B cell (primary cell): ENCODE data around the gene DDX39B. TPM values are rescaled to one million over a fixed set of nuclear protein-coding genes. Genes with fewer than 3 reads are reported as not detected.
A peak's percentile ranks its signal among the peaks of the same experiment; 100 is the strongest.

ENCODE experiments used
- ATAC-seq: fragments of 200-7000 bp; cut with Tn5 transposase; one replicate; pipeline ENCODE4 v1.10.0; 2021; ENCODE audit warnings: low read depth, mild to moderate bottlenecking, moderate number of reproducible peaks, moderate library complexity
- CTCF ChIA-PET: fragments of 350-600 bp; sonication (Branson Sonifier 250); formaldehyde crosslinking; loops from one replicate; lab custom pipeline; 2021; ENCODE audit warnings: antibody characterized with exemption, inconsistent platforms; lab: Charles Lee
- POLR2A ChIA-PET: fragments of 350-600 bp; sonication (Branson Sonifier 250); formaldehyde crosslinking; loops from one replicate; lab custom pipeline; 2021; ENCODE audit warnings: antibody characterized with exemption; lab: Charles Lee
- DNase-seq: peaks from one replicate; pipeline ENCODE4 v3.0.0; 2013
- H2AFZ ChIP-seq: 2 replicates; pipeline ENCODE4 v1.6.1; 2012; ENCODE audit warnings: mild to moderate bottlenecking, low read depth, low read length; ENCODE audit not compliant: insufficient read depth, poor library complexity, severe bottlenecking
- H3K27ac ChIP-seq, 2 donors: 1 replicate in 1 of 2; 2 replicates in 1 of 2; pipeline ENCODE4 v1.5.1; 2012 to 2013; ENCODE audit warnings: low read length in 2 of 2, mild to moderate bottlenecking in 2 of 2, moderate library complexity in 1 of 2
- H3K27me3 ChIP-seq, 4 experiments: fragments of 200-600 bp in 1 of 4; sonication (generic) in 1 of 4; replicated peaks in 1 of 4; 1 replicate in 2 of 4; 2 replicates in 2 of 4; pipeline versions ENCODE4 v1.6.1 to v1.7.0; 2013 to 2016; ENCODE audit warnings: low read length in 3 of 4, mild to moderate bottlenecking in 2 of 4, mixed read lengths in 1 of 4, moderate library complexity in 1 of 4; ENCODE audit not compliant: insufficient read depth in 4 of 4, control insufficient read depth in 3 of 4; ENCODE audit errors: control extremely low read depth in 1 of 4
- H3K36me3 ChIP-seq, 2 experiments: replicated peaks in 1 of 2; 1 replicate in 1 of 2; 2 replicates in 1 of 2; pipeline versions ENCODE4 v1.6.1 to v1.7.1; 2013; ENCODE audit warnings: low read length in 1 of 2; ENCODE audit not compliant: insufficient read depth in 2 of 2, control insufficient read depth in 1 of 2; ENCODE audit errors: control extremely low read depth in 1 of 2, extremely low read depth in 1 of 2
- H3K4me1 ChIP-seq, 2 donors: fragments of 200-600 bp in 1 of 2; sonication (generic) in 1 of 2; 1 replicate in 1 of 2; 2 replicates in 1 of 2; pipeline versions ENCODE4 v1.5.1 to v1.6.1; 2013 to 2017; ENCODE audit warnings: low read length in 2 of 2; ENCODE audit not compliant: control insufficient read depth in 2 of 2, insufficient read depth in 2 of 2
- H3K4me2 ChIP-seq: replicated peaks from 2 replicates; pipeline ENCODE3; 2012; ENCODE audit warnings: mild to moderate bottlenecking, low read depth, low read length; ENCODE audit not compliant: poor library complexity, severe bottlenecking
- H3K4me3 ChIP-seq, 5 experiments: fragments of 200-600 bp in 1 of 5; sonication (generic) in 1 of 5; 1 replicate in 3 of 5; 2 replicates in 2 of 5; pipeline versions ENCODE4 v1.5.1 to v1.7.0; 2011 to 2016; ENCODE audit warnings: low read length in 4 of 5, mild to moderate bottlenecking in 4 of 5, low read depth in 2 of 5, control low read depth in 1 of 5, moderate library complexity in 1 of 5; ENCODE audit not compliant: insufficient read depth in 1 of 5; ENCODE audit errors: control extremely low read depth in 1 of 5, extremely low read depth in 1 of 5
- H3K79me2 ChIP-seq: fragments of 200-600 bp; sonication (generic); one replicate; pipeline ENCODE4 v1.6.0; 2016; ENCODE audit warnings: low read length; ENCODE audit not compliant: control insufficient read depth, insufficient read depth
- H3K9ac ChIP-seq: fragments of 200-600 bp; sonication (generic); 2 replicates; pipeline ENCODE4 v1.6.1; 2017; ENCODE audit warnings: mild to moderate bottlenecking, low read length, moderate library complexity
- H3K9me3 ChIP-seq, 3 donors: one replicate each; pipeline versions ENCODE4 v1.6.1 to v1.7.1; 2013; ENCODE audit warnings: low read length in 2 of 3; ENCODE audit not compliant: control insufficient read depth in 2 of 3, insufficient read depth in 1 of 3; ENCODE audit errors: control extremely low read depth in 1 of 3
- H4K20me1 ChIP-seq: 2 replicates; pipeline ENCODE4 v1.6.0; 2012; ENCODE audit warnings: mild to moderate bottlenecking, low read length; ENCODE audit not compliant: insufficient read depth, control insufficient read depth, poor library complexity, severe bottlenecking
- H3K27ac Mint-ChIP-seq: one replicate; pipeline ENCODE4 v1.8.0; 2021; ENCODE audit warnings: mixed read lengths
- H3K27me3 Mint-ChIP-seq: one replicate; pipeline ENCODE4 v1.8.0; 2021; ENCODE audit warnings: mixed read lengths
- H3K4me1 Mint-ChIP-seq: one replicate; pipeline ENCODE4 v1.8.0; 2021; ENCODE audit warnings: mixed read lengths
- H3K4me3 Mint-ChIP-seq: one replicate; pipeline ENCODE4 v1.8.0; 2021; ENCODE audit warnings: mixed read lengths
- H3K9me3 Mint-ChIP-seq: one replicate; pipeline ENCODE4 v1.8.0; 2022; ENCODE audit warnings: mixed read lengths; ENCODE audit not compliant: insufficient read depth
- EZH2 ChIP-seq: IDR thresholded peaks from 2 replicates; pipeline ENCODE4 v1.6.1; 2012; ENCODE audit warnings: borderline replicate concordance, low read depth, mild to moderate bottlenecking, moderate library complexity, low read length; ENCODE audit not compliant: insufficient read depth, poor library complexity, severe bottlenecking
- WGBS: methylation state at CpG from one replicate; pipeline ENCODE4 v1.1.5; 2013; ENCODE audit warnings: missing lambda C conversion rate; ENCODE audit not compliant: insufficient coverage; 5-methylcytosine and 5-hydroxymethylcytosine counted together
- intact Hi-C: fragments of 100-400 bp; cut with micrococcal nuclease; formaldehyde crosslinking; loops from one replicate; pipeline ENCODE4 v1.10.0; 2022
- polyA plus RNA-seq: library from polyadenylated mRNA; depleted of rRNA; stranded (reverse); fragments of >200 nt; gene quantifications from 2 replicates; pipeline ENCODE4 v1.2.3, GENCODE V29; 2012
- total RNA-seq, 2 donors: library from RNA; stranded (reverse); fragments of 120-200 nt in 1 of 2; gene quantifications; 1 replicate in 1 of 2; 2 replicates in 1 of 2; pipeline versions ENCODE4 v1.2.3 to v1.2.4, GENCODE V29; 2013 to 2022
- TF ChIP-seq, protein P1 (sequence below): fragments of 200-600 bp; IDR thresholded peaks from one replicate; pipeline ENCODE4 v1.8.0; 2022; ENCODE audit warnings: antibody characterized with exemption, mild to moderate bottlenecking

DDX39B gene
- total and polyA plus RNA-seq, 2 donors (not counting 1 experiment from before 2014, with no cell fraction given), result 576 to 838 TPM

DNA sequence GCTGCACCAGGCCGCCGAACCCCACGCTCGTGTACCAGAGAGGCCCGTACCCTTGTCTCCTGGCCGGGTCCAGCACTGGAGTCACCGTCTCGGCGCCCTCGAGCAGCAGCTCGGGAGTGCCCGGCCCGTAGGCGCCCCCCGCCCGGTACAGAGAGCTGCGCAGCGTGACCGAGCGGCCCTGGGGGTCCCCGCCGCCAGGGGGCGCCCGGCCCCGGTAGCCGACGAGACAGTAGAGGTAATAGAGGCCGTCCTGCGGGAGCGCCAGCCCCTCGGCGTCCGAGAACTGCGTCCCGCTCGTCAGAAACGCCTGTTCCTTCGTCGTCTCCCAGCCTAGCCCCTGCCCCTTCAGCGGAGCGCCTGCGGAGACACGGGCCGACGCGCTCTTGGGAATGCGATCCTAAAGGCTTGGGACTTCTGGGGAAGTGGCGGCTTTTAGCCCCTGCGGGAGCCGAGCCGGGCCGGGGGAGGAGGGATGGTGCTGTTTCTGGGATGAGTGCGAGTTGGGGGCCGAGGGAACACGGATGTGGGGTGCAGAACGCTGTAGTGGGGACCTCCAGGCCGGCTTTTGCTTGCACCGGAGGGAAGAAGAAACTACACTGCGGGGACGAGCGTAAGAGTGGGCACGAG lies 39.1 kb upstream of the DDX39B start:
- peaks cover 2 to 39% of the 10 kb centered on the region in 2 experiments for H3K36me3 ChIP-seq
- POLR2A ChIA-PET, result interaction anchor here (0.7 to 42.6 kb wide), 9 partner anchors 4 to 226 kb away, joined by 3 to 1450 read pairs (median 6); partner anchors contain the start of genes ATP6V1G2, BAG6, DDX39B and LSM2
- H3K9ac ChIP-seq, result peak overlapping the region; percentile 97
- under 1% methylated on average over 62 of the region's 62 CpGs for WGBS
- no peaks in the 10 kb centered on the region for H3K27me3 Mint-ChIP-seq
- CTCF ChIA-PET, result interaction anchor here (0.8 to 35.3 kb wide), 8 partner anchors 14 to 252 kb away, joined by 3 to 2241 read pairs (median 6); partner anchors contain the start of genes ATP6V1G2, DDX39B, LST1 and LTA
- peak overlapping the region; percentile 95 to 97 for H3K27ac ChIP-seq
- H3K4me3 Mint-ChIP-seq, result peak overlapping the region; percentile 98
- peak overlapping the region; percentile 55 for H2AFZ ChIP-seq
- H3K79me2 ChIP-seq, result peaks cover 74% of the 10 kb centered on the region
- DNase-seq (peak; percentile 89), ATAC-seq (peak; percentile 62)
- no peaks in the 10 kb centered on the region for H3K9me3 ChIP-seq
- intact Hi-C loops, result loop anchor here (1.0 to 2.0 kb wide), 4 partner anchors 9 to 30 kb away; partner anchors contain the start of gene LTA
- peak overlapping the region; percentile 88 for H3K4me2 ChIP-seq
- H3K4me1 ChIP-seq, result peaks cover 71 to 83% of the 10 kb centered on the region in 2 donors
- H3K4me1 Mint-ChIP-seq, result peaks cover 82% of the 10 kb centered on the region
- peak overlapping the region; percentile 83 to 100 (median 96) for H3K4me3 ChIP-seq
- no peaks in the 10 kb centered on the region for H3K9me3 Mint-ChIP-seq
- H3K27ac Mint-ChIP-seq, result peak overlapping the region; percentile 99
- TF ChIP-seq, protein P1, sequence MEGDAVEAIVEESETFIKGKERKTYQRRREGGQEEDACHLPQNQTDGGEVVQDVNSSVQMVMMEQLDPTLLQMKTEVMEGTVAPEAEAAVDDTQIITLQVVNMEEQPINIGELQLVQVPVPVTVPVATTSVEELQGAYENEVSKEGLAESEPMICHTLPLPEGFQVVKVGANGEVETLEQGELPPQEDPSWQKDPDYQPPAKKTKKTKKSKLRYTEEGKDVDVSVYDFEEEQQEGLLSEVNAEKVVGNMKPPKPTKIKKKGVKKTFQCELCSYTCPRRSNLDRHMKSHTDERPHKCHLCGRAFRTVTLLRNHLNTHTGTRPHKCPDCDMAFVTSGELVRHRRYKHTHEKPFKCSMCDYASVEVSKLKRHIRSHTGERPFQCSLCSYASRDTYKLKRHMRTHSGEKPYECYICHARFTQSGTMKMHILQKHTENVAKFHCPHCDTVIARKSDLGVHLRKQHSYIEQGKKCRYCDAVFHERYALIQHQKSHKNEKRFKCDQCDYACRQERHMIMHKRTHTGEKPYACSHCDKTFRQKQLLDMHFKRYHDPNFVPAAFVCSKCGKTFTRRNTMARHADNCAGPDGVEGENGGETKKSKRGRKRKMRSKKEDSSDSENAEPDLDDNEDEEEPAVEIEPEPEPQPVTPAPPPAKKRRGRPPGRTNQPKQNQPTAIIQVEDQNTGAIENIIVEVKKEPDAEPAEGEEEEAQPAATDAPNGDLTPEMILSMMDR, result peak; percentile 99
- TF ChIP-seq EZH2, result no peak
- H3K27me3 ChIP-seq, result no peaks in the 10 kb centered on the region
- peaks cover 29% of the 10 kb centered on the region for H4K20me1 ChIP-seq

DNA sequence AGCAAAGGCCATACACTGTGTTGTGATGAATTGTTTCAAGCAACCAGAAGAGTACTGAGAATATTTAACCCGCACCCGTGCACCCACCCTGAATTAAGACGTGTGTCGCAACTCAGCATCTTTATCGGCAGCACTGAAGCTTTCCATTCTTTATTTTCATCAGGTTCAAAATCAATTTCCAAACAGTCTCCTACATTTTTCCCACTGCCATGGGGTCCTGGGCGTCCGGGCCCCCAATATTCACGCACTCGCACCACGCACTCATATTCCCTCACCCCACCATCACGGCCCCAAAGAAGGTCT lies 38.6 kb upstream of the DDX39B start:
- H3K9me3 ChIP-seq, result no peaks in the 10 kb centered on the region
- CTCF ChIA-PET, result interaction anchor here (0.8 to 35.3 kb wide), 8 partner anchors 15 to 252 kb away, joined by 3 to 2241 read pairs (median 6); partner anchors contain the start of genes ATP6V1G2, DDX39B, LST1 and LTA
- TF ChIP-seq, protein P1, result no peak
- TF ChIP-seq EZH2, result no peak
- peak overlapping the region; percentile 97 for H3K9ac ChIP-seq
- no peaks in the 10 kb centered on the region for H3K27me3 ChIP-seq
- H3K36me3 ChIP-seq, result peaks cover 2 to 39% of the 10 kb centered on the region in 2 experiments
- intact Hi-C loops, result loop anchor here (1.0 to 2.0 kb wide), 2 partner anchors 22 to 29 kb away; no protein-coding TSS in a partner anchor
- H3K27me3 Mint-ChIP-seq, result no peaks in the 10 kb centered on the region
- H3K9me3 Mint-ChIP-seq, result no peaks in the 10 kb centered on the region
- peak overlapping the region; percentile 98 for H3K4me3 Mint-ChIP-seq
- POLR2A ChIA-PET, result interaction anchor here (0.6 to 42.6 kb wide), 9 partner anchors 4 to 934 kb away, joined by 3 to 1450 read pairs (median 7); partner anchors contain the start of genes ATP6V1G2, DDX39B, LSM2 and LST1
- WGBS, result 32% methylated on average over 11 of the region's 11 CpGs
- peaks cover 66 to 83% of the 10 kb centered on the region in 2 donors for H3K4me1 ChIP-seq
- DNase-seq, result no peak
- H3K27ac Mint-ChIP-seq, result peak overlapping the region; percentile 99
- H3K27ac ChIP-seq, result peak overlapping the region; percentile 95 to 97
- H3K79me2 ChIP-seq, result peaks cover 79% of the 10 kb centered on the region
- peaks cover 33% of the 10 kb centered on the region for H4K20me1 ChIP-seq
- peak overlapping the region; percentile 55 for H2AFZ ChIP-seq
- peak overlapping the region; percentile 88 for H3K4me2 ChIP-seq
- H3K4me3 ChIP-seq, result peak overlapping the region; percentile 51 to 100 (median 85)
- ATAC-seq, result no peak
- peaks cover 82% of the 10 kb centered on the region for H3K4me1 Mint-ChIP-seq
